SK-N-SH treated with all-trans-retinoic acid at 6 μM for 48 hours (cell line): Measurements from ENCODE around the gene TAF1L.

Experiments
- CREB5 ChIP-seq: fragments of 250-450 bp; sonication (Bioruptor Pico); IDR thresholded peaks from 2 replicates; pipeline ENCODE4 v1.5.1; 2020; ENCODE audit warnings: low read depth, mild to moderate bottlenecking, moderate library complexity
- CSDC2 ChIP-seq: fragments of 250-450 bp; sonication (Bioruptor Pico); IDR thresholded peaks from 2 replicates; pipeline ENCODE4 v1.5.0; 2020; ENCODE audit warnings: mild to moderate bottlenecking, moderate library complexity
- POU6F1 ChIP-seq: fragments of 250-450 bp; sonication (Bioruptor Pico); IDR thresholded peaks from 2 replicates; pipeline ENCODE4 v1.8.0; 2021; ENCODE audit warnings: low read depth, mild to moderate bottlenecking, moderate library complexity, borderline replicate concordance
- RARB ChIP-seq: fragments of 250-450 bp; sonication (Bioruptor Pico); IDR thresholded peaks from 2 replicates; pipeline ENCODE4 v1.8.0; 2021; ENCODE audit warnings: mild to moderate bottlenecking, moderate library complexity
- TOX ChIP-seq: fragments of 250-450 bp; sonication (Bioruptor Pico); IDR thresholded peaks from 2 replicates; pipeline ENCODE4 v1.8.0; 2021; ENCODE audit warnings: mild to moderate bottlenecking, moderate library complexity, borderline replicate concordance
- TSHZ2 ChIP-seq: fragments of 250-450 bp; sonication (Bioruptor Pico); IDR thresholded peaks from 2 replicates; pipeline ENCODE4 v1.5.0; 2020; ENCODE audit warnings: mild to moderate bottlenecking, moderate library complexity
- ZFP30 ChIP-seq: fragments of 450-650 bp; formaldehyde crosslinking; IDR thresholded peaks from 2 replicates; pipeline ENCODE4 v1.5.0; 2022; ENCODE audit warnings: mild to moderate bottlenecking, moderate library complexity
- ZNF565 ChIP-seq: fragments of 450-650 bp; formaldehyde crosslinking; conservative IDR thresholded peaks from 2 replicates; pipeline ENCODE4 v1.5.0; 2020; ENCODE audit warnings: low read depth, mild to moderate bottlenecking, moderate library complexity

GRCh38 chr9:32681751-32682150 lies 46.3 kb upstream of the TAF1L start:
- TF ChIP-seq CREB5 (CRISPR knock-in tag) (no peak), TOX (CRISPR knock-in tag) (no peak), TSHZ2 (CRISPR knock-in tag) (no peak), RARB (no peak), ZNF565 (no peak), ZFP30 (CRISPR knock-in tag) (no peak), CSDC2 (CRISPR knock-in tag) (no peak), POU6F1 (CRISPR knock-in tag) (no peak)
